Measurements from ENCODE around the gene AQP9.
"Not testable (repeated sequence)": the region's sequence is repeated elsewhere in the genome, so short reads cannot be mapped to it uniquely, and the experiment has no call there.

Gene AQP9, protein sequence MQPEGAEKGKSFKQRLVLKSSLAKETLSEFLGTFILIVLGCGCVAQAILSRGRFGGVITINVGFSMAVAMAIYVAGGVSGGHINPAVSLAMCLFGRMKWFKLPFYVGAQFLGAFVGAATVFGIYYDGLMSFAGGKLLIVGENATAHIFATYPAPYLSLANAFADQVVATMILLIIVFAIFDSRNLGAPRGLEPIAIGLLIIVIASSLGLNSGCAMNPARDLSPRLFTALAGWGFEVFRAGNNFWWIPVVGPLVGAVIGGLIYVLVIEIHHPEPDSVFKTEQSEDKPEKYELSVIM

DNA sequence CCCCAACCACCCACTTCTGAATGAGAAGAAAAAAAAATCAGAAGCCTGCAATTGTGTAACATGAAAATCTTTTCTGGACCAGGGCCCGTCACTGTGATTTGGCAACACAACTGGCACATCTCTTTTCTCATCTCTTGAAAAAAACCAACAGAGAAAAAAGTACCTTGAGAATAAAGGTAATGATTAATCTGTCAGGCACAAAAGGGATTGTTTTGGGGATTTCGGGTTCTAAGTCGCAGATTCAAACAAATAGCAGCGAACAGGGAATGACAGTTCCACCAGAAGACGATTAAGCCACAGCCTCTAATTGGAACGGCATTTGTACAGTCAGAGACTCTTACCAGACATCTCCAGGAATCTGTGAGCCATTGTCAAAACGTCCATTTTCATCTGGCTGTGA, at the start of gene AQP9:
Gene AQP9, plus strand, starts transcription at position 276 of the 400 bp plus-strand sequence. CDS start 185 bp downstream, outside the sequence.
- Histone ChIP-seq H3K9ac (ENCODE audit: low read length in 5 of 5) (no peak within 1 kb of the TSS), H3K4me3 (ENCODE audit: low read depth in 1 of 5, low read length in 5 of 5) (no peak within 1 kb of the TSS), H3K27ac (ENCODE audit: low read depth, low read length) (peak within 1 kb of the TSS; percentile 85), H3K9me3 (ENCODE audit: control insufficient read depth in 5 of 5, low read length in 5 of 5) (no peaks in the 10 kb centered on the region), H3K4me1 (ENCODE audit: control insufficient read depth in 5 of 5, insufficient read depth in 5 of 5, low read length in 5 of 5) (peaks cover 0 to 23% (median 6%) of the 10 kb centered on the region in 5 donors), H3K36me3 (ENCODE audit: control insufficient read depth in 5 of 5, insufficient read depth in 5 of 5, low read length in 5 of 5) (no peaks in the 10 kb centered on the region), H3K27me3 (ENCODE audit: control insufficient read depth in 5 of 5, insufficient read depth in 4 of 5, low read length in 5 of 5) (no peaks in the 10 kb centered on the region)

DNA sequence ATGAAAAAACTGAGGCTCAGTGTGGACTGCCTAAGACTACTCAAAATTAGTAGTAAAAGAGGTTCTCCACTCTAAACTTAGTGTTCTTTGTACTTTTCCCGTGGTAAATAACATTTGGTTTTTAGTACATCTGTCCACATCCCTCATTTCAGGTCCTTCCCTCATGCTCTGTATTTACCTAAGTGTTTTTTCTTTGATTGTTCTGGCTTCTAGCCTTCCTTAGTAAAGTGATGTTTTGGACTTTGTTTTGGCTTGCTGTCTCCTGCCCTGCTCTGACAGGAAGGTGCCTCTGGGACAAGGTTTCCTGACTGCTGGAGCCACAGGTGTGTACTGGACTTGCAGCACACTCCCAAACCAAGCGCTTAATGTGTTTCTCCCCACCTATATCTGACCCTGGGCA, 42.8 kb upstream of the AQP9 start:
- Histone ChIP-seq H3K27ac (ENCODE audit: low read depth, low read length) (no peak overlapping the region), H3K9ac (ENCODE audit: low read length in 5 of 5) (no peak overlapping the region), H3K9me3 (ENCODE audit: control insufficient read depth in 5 of 5, low read length in 5 of 5) (peaks cover 0 to 4% (median 0%) of the 10 kb centered on the region in 5 donors), H3K4me1 (ENCODE audit: control insufficient read depth in 5 of 5, insufficient read depth in 5 of 5, low read length in 5 of 5) (no peaks in the 10 kb centered on the region), H3K27me3 (ENCODE audit: control insufficient read depth in 5 of 5, insufficient read depth in 4 of 5, low read length in 5 of 5) (no peaks in the 10 kb centered on the region), H3K4me3 (ENCODE audit: low read depth in 1 of 5, low read length in 5 of 5) (no peak overlapping the region), H3K36me3 (ENCODE audit: control insufficient read depth in 5 of 5, insufficient read depth in 5 of 5, low read length in 5 of 5) (no peaks in the 10 kb centered on the region)

DNA sequence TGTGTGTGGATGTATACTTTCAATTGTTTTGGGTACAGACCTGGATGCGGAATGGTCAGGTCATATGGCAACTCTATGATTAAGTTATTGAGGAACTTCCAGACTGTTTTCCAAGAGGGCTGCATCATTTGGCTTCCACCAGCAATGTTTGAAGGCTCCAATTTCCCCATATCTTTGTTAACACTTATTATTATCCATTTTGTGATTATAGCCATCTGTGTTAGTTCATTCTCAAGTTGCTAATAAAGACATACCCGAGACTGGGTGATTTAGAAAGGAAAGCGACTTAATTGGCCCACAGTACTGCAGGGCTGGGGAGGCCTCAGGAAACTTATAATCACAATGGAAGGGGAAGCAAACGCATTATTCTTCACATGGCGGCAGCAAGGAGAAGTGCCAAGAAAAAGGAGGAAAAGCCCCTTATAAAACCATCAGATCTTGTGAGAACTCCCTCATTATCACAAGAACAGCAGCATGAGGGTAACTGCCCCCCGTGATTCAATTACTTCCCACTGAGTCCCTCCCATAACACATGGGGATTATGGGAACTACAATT, 41.6 kb upstream of the AQP9 start:
- H3K36me3 ChIP-seq (ENCODE audit: control insufficient read depth in 5 of 5, insufficient read depth in 5 of 5, low read length in 5 of 5) = no peaks in the 10 kb centered on the region
- H3K27me3 ChIP-seq (ENCODE audit: control insufficient read depth in 5 of 5, insufficient read depth in 4 of 5, low read length in 5 of 5) = no peaks in the 10 kb centered on the region
- no peak overlapping the region for H3K27ac ChIP-seq (ENCODE audit: low read depth, low read length)
- H3K9me3 ChIP-seq (ENCODE audit: control insufficient read depth in 5 of 5, low read length in 5 of 5) = peaks cover 0 to 4% (median 0%) of the 10 kb centered on the region in 5 donors
- no peak overlapping the region for H3K4me3 ChIP-seq (ENCODE audit: low read depth in 1 of 5, low read length in 5 of 5)
- no peak overlapping the region for H3K9ac ChIP-seq (ENCODE audit: low read length in 5 of 5)
- no peaks in the 10 kb centered on the region for H3K4me1 ChIP-seq (ENCODE audit: control insufficient read depth in 5 of 5, insufficient read depth in 5 of 5, low read length in 5 of 5)

GRCh38 chr15:58103482-58103881, 34.7 kb upstream of the AQP9 start:
- Histone ChIP-seq H3K27me3 (ENCODE audit: control insufficient read depth in 5 of 5, insufficient read depth in 4 of 5, low read length in 5 of 5) (peaks cover 0 to 4% (median 0%) of the 10 kb centered on the region in 5 donors), H3K27ac (ENCODE audit: low read depth, low read length) (no peak overlapping the region), H3K4me3 (ENCODE audit: low read depth in 1 of 5, low read length in 5 of 5) (no peak overlapping the region), H3K9me3 (ENCODE audit: control insufficient read depth in 5 of 5, low read length in 5 of 5) (no peaks in the 10 kb centered on the region), H3K36me3 (ENCODE audit: control insufficient read depth in 5 of 5, insufficient read depth in 5 of 5, low read length in 5 of 5) (no peaks in the 10 kb centered on the region), H3K9ac (ENCODE audit: low read length in 5 of 5) (no peak overlapping the region), H3K4me1 (ENCODE audit: control insufficient read depth in 5 of 5, insufficient read depth in 5 of 5, low read length in 5 of 5) (no peaks in the 10 kb centered on the region)

DNA sequence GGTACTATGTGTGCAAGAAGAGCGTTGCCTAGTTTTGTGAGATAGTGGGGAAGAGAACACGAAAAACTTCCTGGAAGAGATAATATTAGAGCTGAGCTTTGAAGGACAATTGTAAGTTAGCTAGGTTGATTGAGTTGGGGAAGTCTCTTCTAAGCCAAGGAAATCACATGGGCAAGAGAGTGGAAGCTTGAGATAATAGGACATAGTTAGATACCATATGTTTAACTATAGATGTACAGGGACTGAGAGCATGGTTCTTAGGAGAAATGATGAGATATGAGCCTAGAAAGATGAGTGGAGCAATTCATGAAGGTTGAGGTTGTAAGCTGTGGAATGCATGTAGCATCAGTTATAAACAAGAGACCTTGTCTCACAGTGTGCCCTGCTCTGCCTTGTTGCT, 30.1 kb upstream of the AQP9 start:
- Histone ChIP-seq H3K36me3 (ENCODE audit: control insufficient read depth in 5 of 5, insufficient read depth in 5 of 5, low read length in 5 of 5) (no peaks in the 10 kb centered on the region), H3K27me3 (ENCODE audit: control insufficient read depth in 5 of 5, insufficient read depth in 4 of 5, low read length in 5 of 5) (peaks cover 0 to 6% (median 4%) of the 10 kb centered on the region in 5 donors), H3K4me1 (ENCODE audit: control insufficient read depth in 5 of 5, insufficient read depth in 5 of 5, low read length in 5 of 5) (no peaks in the 10 kb centered on the region), H3K9ac (ENCODE audit: low read length in 5 of 5) (no peak overlapping the region), H3K4me3 (ENCODE audit: low read depth in 1 of 5, low read length in 5 of 5) (no peak overlapping the region), H3K9me3 (ENCODE audit: control insufficient read depth in 5 of 5, low read length in 5 of 5) (no peaks in the 10 kb centered on the region), H3K27ac (ENCODE audit: low read depth, low read length) (no peak overlapping the region)

- Histone ChIP-seq H3K36me3 (ENCODE audit: control insufficient read depth in 5 of 5, insufficient read depth in 5 of 5, low read length in 5 of 5) (no peaks in the 10 kb centered on the region), H3K9ac (ENCODE audit: low read length in 5 of 5) (no peak overlapping the region), H3K27me3 (ENCODE audit: control insufficient read depth in 5 of 5, insufficient read depth in 4 of 5, low read length in 5 of 5) (peaks cover 0 to 6% (median 4%) of the 10 kb centered on the region in 5 donors), H3K27ac (ENCODE audit: low read depth, low read length) (no peak overlapping the region), H3K4me1 (ENCODE audit: control insufficient read depth in 5 of 5, insufficient read depth in 5 of 5, low read length in 5 of 5) (no peaks in the 10 kb centered on the region), H3K9me3 (ENCODE audit: control insufficient read depth in 5 of 5, low read length in 5 of 5) (no peaks in the 10 kb centered on the region), H3K4me3 (ENCODE audit: low read depth in 1 of 5, low read length in 5 of 5) (no peak overlapping the region)
These were observed 28.8 kb upstream of the AQP9 start for GRCh38 chr15:58109419-58109818.

GRCh38 chr15:58110999-58111717, 27.0 kb upstream of the AQP9 start:
- Histone ChIP-seq H3K4me1 (ENCODE audit: control insufficient read depth in 5 of 5, insufficient read depth in 5 of 5, low read length in 5 of 5) (no peaks in the 10 kb centered on the region), H3K27me3 (ENCODE audit: control insufficient read depth in 5 of 5, insufficient read depth in 4 of 5, low read length in 5 of 5) (peaks cover 0 to 6% (median 4%) of the 10 kb centered on the region in 5 donors), H3K36me3 (ENCODE audit: control insufficient read depth in 5 of 5, insufficient read depth in 5 of 5, low read length in 5 of 5) (no peaks in the 10 kb centered on the region), H3K27ac (ENCODE audit: low read depth, low read length) (no peak overlapping the region), H3K4me3 (ENCODE audit: low read depth in 1 of 5, low read length in 5 of 5) (no peak overlapping the region), H3K9me3 (ENCODE audit: control insufficient read depth in 5 of 5, low read length in 5 of 5) (no peaks in the 10 kb centered on the region), H3K9ac (ENCODE audit: low read length in 5 of 5) (no peak overlapping the region)

- Histone ChIP-seq H3K9me3 (ENCODE audit: control insufficient read depth in 5 of 5, low read length in 5 of 5) (no peaks in the 10 kb centered on the region), H3K4me3 (ENCODE audit: low read depth in 1 of 5, low read length in 5 of 5) (no peak overlapping the region), H3K4me1 (ENCODE audit: control insufficient read depth in 5 of 5, insufficient read depth in 5 of 5, low read length in 5 of 5) (no peaks in the 10 kb centered on the region), H3K36me3 (ENCODE audit: control insufficient read depth in 5 of 5, insufficient read depth in 5 of 5, low read length in 5 of 5) (no peaks in the 10 kb centered on the region), H3K9ac (ENCODE audit: low read length in 5 of 5) (no peak overlapping the region), H3K27ac (ENCODE audit: low read depth, low read length) (no peak overlapping the region), H3K27me3 (ENCODE audit: control insufficient read depth in 5 of 5, insufficient read depth in 4 of 5, low read length in 5 of 5) (peaks cover 0 to 6% (median 4%) of the 10 kb centered on the region in 5 donors)
These were observed 26.5 kb upstream of the AQP9 start for GRCh38 chr15:58111718-58112104.

- not testable (repeated sequence) for H3K9ac ChIP-seq (ENCODE audit: low read length in 5 of 5)
These were observed 24.8 kb upstream of the AQP9 start for GRCh38 chr15:58113358-58113757.

DNA sequence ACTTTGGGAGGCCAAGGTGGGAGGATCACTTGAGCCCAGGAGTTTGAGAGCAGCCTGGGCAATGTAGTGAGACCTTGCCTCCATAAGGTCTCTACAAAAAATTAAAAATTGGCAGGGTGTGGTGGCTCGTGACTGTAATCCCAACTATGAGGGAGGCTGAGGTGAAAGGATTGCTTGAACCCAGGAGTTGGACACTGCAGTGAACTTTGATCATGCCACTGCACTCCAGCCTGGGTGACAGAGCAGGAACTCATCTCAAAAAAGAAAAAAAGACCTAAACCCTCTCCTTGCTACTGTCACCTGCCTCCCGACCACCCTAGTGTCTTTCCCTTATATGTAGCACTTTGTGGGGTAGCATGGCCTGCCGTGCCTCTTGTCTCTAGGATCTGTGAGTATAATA, 23.8 kb upstream of the AQP9 start:
- Histone ChIP-seq H3K4me3 (ENCODE audit: low read depth in 1 of 5, low read length in 5 of 5) (no peak overlapping the region), H3K4me1 (ENCODE audit: control insufficient read depth in 5 of 5, insufficient read depth in 5 of 5, low read length in 5 of 5) (no peaks in the 10 kb centered on the region), H3K27ac (ENCODE audit: low read depth, low read length) (no peak overlapping the region), H3K9ac (ENCODE audit: low read length in 5 of 5) (no peak overlapping the region), H3K36me3 (ENCODE audit: control insufficient read depth in 5 of 5, insufficient read depth in 5 of 5, low read length in 5 of 5) (no peaks in the 10 kb centered on the region), H3K27me3 (ENCODE audit: control insufficient read depth in 5 of 5, insufficient read depth in 4 of 5, low read length in 5 of 5) (peaks cover 0 to 4% (median 2%) of the 10 kb centered on the region in 5 donors), H3K9me3 (ENCODE audit: control insufficient read depth in 5 of 5, low read length in 5 of 5) (no peaks in the 10 kb centered on the region)

More at GRCh38 chr15:58113358-58113757, 24.8 kb upstream of the AQP9 start:
- not testable (repeated sequence) for H3K27ac ChIP-seq (ENCODE audit: low read depth, low read length); H3K27me3 ChIP-seq (ENCODE audit: control insufficient read depth in 5 of 5, insufficient read depth in 4 of 5, low read length in 5 of 5); H3K4me3 ChIP-seq (ENCODE audit: low read depth in 1 of 5, low read length in 5 of 5); H3K9me3 ChIP-seq (ENCODE audit: control insufficient read depth in 5 of 5, low read length in 5 of 5); H3K4me1 ChIP-seq (ENCODE audit: control insufficient read depth in 5 of 5, insufficient read depth in 5 of 5, low read length in 5 of 5); H3K36me3 ChIP-seq (ENCODE audit: control insufficient read depth in 5 of 5, insufficient read depth in 5 of 5, low read length in 5 of 5)
